Right lobe of liver (tissue), 4 donors: ENCODE results near the gene MCHR1.

ENCODE experiments used
- POLR2A ChIP-seq: fragments of 450-650 bp; IDR thresholded peaks from one replicate; pipeline ENCODE4 v1.6.1; 2017; ENCODE audit warnings: antibody characterized with exemption, mild to moderate bottlenecking
- TF ChIP-seq, protein P1 (sequence below), 4 donors: fragments of 200-600 bp in 3 of 4; fragments of 450-650 bp in 1 of 4; IDR thresholded peaks; one replicate each; pipeline versions ENCODE4 v1.5.1 to v1.8.0; 2016 to 2022; ENCODE audit warnings: antibody characterized with exemption in 4 of 4, mild to moderate bottlenecking in 2 of 4
- donor health status: DM: no; HTN: no; CAD: no.
- donor health status: DM: no; HTN: no; CAD: no.
- donor health status: DM: no; HTN: yes; CAD: no.

DNA sequence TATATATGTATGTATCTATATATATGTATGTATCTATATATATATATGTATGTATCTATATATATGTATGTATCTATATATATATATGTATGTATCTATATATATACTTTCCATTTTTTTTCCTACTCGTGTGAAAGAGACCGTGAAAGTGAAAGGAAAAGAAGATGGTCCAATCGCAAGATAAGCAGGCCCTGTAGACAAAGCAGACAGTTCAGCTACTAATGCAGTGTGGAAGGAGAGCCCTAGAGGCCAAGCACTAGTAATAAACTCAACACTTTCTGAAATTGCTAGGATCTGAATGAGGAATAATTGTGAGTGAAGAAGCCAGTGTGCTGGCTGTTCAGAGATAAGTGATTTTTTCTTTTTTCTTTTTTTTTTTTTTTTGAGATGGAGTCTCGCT is 47.2 kb downstream of the MCHR1 start:
- TF ChIP-seq, protein P1, sequence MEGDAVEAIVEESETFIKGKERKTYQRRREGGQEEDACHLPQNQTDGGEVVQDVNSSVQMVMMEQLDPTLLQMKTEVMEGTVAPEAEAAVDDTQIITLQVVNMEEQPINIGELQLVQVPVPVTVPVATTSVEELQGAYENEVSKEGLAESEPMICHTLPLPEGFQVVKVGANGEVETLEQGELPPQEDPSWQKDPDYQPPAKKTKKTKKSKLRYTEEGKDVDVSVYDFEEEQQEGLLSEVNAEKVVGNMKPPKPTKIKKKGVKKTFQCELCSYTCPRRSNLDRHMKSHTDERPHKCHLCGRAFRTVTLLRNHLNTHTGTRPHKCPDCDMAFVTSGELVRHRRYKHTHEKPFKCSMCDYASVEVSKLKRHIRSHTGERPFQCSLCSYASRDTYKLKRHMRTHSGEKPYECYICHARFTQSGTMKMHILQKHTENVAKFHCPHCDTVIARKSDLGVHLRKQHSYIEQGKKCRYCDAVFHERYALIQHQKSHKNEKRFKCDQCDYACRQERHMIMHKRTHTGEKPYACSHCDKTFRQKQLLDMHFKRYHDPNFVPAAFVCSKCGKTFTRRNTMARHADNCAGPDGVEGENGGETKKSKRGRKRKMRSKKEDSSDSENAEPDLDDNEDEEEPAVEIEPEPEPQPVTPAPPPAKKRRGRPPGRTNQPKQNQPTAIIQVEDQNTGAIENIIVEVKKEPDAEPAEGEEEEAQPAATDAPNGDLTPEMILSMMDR (IDR thresholded peaks at IDR 0.05) = peak in 1 of 4 donors; percentile 9
- no peak for TF ChIP-seq POLR2A
